NT2/D1 (cell line): ENCODE results near the gene ZMIZ2.

ENCODE experiments used
- DNase-seq: peaks from one replicate; pipeline ENCODE4 v3.0.0-alpha.2; 2011; ENCODE audit warnings: low read depth, low spot score
- H3K27me3 ChIP-seq: 2 replicates; pipeline ENCODE4 v1.6.0; 2011; ENCODE audit warnings: mild to moderate bottlenecking; ENCODE audit not compliant: insufficient read length, insufficient read depth
- H3K36me3 ChIP-seq: 2 replicates; pipeline ENCODE4 v1.6.1; 2011; ENCODE audit warnings: mild to moderate bottlenecking, low read length, mixed read lengths; ENCODE audit not compliant: insufficient read depth, insufficient read length
- H3K4me1 ChIP-seq: 2 replicates; pipeline ENCODE4 v1.5.1; 2011; ENCODE audit not compliant: insufficient read depth, insufficient read length
- H3K4me3 ChIP-seq: 2 replicates; pipeline ENCODE4 v1.5.1; 2011; ENCODE audit warnings: low read depth; ENCODE audit not compliant: insufficient read length
- H3K9ac ChIP-seq: 2 replicates; pipeline ENCODE4 v1.6.0; 2011; ENCODE audit warnings: low read depth; ENCODE audit not compliant: insufficient read length
- H3K9me3 ChIP-seq: 2 replicates; pipeline ENCODE4 v1.5.1; 2011; ENCODE audit warnings: mild to moderate bottlenecking, low read length; ENCODE audit not compliant: insufficient read depth
- SUZ12 ChIP-seq: IDR thresholded peaks from 2 replicates; pipeline ENCODE4 v1.6.1; 2011; ENCODE audit not compliant: insufficient read length, insufficient read depth; ENCODE audit errors: extremely low read depth
- YY1 ChIP-seq: IDR thresholded peaks from 2 replicates; pipeline ENCODE4 v1.6.1; 2011; ENCODE audit not compliant: insufficient read length, insufficient read depth
- ZNF274 ChIP-seq: IDR thresholded peaks from 2 replicates; pipeline ENCODE4 v1.6.1; 2011; ENCODE audit warnings: mild to moderate bottlenecking, low read depth, low read length

ZMIZ2 gene

GRCh38 chr7:44761207-44762161 is 12.8 kb downstream of the ZMIZ2 start:
- H3K27me3 ChIP-seq = no peaks in the 10 kb centered on the region
- no peak overlapping the region for H3K4me3 ChIP-seq
- H3K36me3 ChIP-seq = peaks cover 92% of the 10 kb centered on the region
- peaks cover 10% of the 10 kb centered on the region for H3K4me1 ChIP-seq
- H3K9me3 ChIP-seq = no peaks in the 10 kb centered on the region
- no peak for DNase-seq
- no peak for TF ChIP-seq ZNF274
- TF ChIP-seq YY1 = no peak
- H3K9ac ChIP-seq = no peak overlapping the region

DNA sequence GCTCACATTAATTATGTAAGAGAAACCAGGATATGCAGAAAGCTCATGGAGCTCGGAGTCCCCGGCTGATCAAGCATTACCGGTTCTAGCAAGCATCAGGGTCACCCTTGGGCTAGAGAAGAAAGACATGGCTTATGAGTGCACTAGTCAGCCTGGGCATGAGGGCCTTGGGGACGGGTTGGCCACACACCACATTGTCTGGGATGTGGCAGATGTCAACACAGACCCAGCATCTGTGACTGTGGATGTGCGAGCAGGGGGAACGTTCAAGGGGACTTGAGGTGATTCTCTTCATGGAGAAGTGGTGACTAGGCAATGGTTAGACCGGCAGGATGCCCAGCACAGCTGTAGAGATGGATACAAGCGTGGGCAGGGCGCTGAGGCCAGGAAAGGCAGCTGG is 13.7 kb downstream of the ZMIZ2 start:
- no peaks in the 10 kb centered on the region for H3K9me3 ChIP-seq
- no peak overlapping the region for H3K4me3 ChIP-seq

GRCh38 chr7:44762726-44763522 is 14.3 kb downstream of the ZMIZ2 start:
- Histone ChIP-seq H3K4me1 (peaks cover 11% of the 10 kb centered on the region), H3K4me3 (no peak overlapping the region), H3K9ac (no peak overlapping the region), H3K9me3 (no peaks in the 10 kb centered on the region), H3K36me3 (peaks cover 94% of the 10 kb centered on the region), H3K27me3 (no peaks in the 10 kb centered on the region)
- TF ChIP-seq ZNF274 (no peak), YY1 (no peak), SUZ12 (no peak)
- no peak for DNase-seq

More for the DNA sequence above, 13.7 kb downstream of the ZMIZ2 start:
- no peaks in the 10 kb centered on the region for H3K27me3 ChIP-seq
- TF ChIP-seq ZNF274 (no peak), YY1 (no peak), SUZ12 (no peak)
- no peak overlapping the region for H3K9ac ChIP-seq
- peaks cover 9% of the 10 kb centered on the region for H3K4me1 ChIP-seq
- no peak for DNase-seq
- H3K36me3 ChIP-seq = peaks cover 92% of the 10 kb centered on the region

DNA sequence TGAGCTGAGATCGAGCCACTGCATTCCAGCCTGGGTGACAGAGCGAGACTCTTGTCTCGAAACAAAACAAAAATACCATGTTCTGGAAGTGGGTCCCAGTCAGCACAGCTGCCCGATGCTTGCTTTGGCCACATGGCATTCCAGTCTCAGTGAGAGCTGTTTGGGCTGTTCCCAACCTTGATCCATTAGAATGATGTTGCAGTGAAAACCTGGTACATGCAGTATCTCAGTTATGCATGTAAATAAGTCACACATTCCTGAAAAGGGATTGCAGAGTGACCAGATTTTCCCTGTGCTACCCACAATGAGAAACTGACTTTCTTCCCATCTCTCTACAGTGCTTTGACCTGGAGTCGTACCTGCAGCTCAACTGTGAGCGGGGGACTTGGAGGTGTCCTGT is 15.4 kb downstream of the ZMIZ2 start:
- H3K27me3 ChIP-seq = no peaks in the 10 kb centered on the region
- TF ChIP-seq SUZ12 = no peak
- no peak for TF ChIP-seq YY1
- no peak for TF ChIP-seq ZNF274
- H3K36me3 ChIP-seq = peaks cover 93% of the 10 kb centered on the region
- H3K4me3 ChIP-seq = no peak overlapping the region
- H3K4me1 ChIP-seq = peaks cover 14% of the 10 kb centered on the region
- DNase-seq = no peak
- H3K9me3 ChIP-seq = no peaks in the 10 kb centered on the region
- no peak overlapping the region for H3K9ac ChIP-seq

DNA sequence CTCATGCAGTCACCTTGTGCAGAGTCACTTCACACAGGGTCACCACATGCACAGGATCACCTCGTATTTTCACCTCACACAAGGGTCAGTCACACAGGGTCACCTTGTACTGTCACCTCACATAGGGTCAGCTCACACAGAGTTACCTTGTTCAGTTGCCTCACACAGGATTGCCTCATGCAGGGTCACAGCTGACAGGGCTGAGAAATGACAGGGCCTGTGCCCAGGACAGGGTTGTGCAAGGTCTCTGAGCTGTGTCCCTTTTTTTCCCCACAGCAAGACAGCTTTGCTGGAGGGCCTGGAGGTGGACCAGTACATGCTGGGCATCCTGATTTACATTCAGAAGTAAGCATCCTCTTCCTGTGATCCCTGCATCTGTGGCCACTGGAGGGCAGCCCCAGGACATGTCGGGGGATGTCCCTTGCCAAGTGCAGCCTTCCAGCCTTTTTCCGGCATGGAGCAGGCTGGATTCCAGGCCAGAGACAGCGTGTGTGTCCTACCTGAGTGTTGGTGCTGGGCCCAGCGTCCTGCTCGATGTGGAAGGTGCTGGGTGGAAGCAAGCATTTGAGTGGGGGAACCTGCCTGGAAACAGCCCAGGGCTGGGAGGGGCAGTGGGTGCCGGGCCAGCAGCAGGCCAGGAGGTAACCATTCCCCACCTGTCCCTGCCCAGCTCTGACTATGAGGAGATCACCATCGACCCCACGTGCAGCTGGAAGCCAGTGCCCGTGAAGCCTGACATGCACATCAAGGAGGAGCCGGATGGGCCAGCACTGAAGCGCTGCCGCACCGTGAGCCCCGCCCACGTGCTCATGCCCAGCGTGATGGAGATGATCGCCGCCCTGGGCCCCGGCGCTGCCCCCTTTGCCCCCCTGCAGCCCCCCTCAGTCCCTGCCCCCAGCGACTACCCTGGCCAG is 16.3 kb downstream of the ZMIZ2 start:
- H3K36me3 ChIP-seq = peaks cover 93% of the 10 kb centered on the region
- no peak for DNase-seq
- TF ChIP-seq ZNF274 = no peak
- TF ChIP-seq SUZ12 = no peak
- no peak for TF ChIP-seq YY1

DNA sequence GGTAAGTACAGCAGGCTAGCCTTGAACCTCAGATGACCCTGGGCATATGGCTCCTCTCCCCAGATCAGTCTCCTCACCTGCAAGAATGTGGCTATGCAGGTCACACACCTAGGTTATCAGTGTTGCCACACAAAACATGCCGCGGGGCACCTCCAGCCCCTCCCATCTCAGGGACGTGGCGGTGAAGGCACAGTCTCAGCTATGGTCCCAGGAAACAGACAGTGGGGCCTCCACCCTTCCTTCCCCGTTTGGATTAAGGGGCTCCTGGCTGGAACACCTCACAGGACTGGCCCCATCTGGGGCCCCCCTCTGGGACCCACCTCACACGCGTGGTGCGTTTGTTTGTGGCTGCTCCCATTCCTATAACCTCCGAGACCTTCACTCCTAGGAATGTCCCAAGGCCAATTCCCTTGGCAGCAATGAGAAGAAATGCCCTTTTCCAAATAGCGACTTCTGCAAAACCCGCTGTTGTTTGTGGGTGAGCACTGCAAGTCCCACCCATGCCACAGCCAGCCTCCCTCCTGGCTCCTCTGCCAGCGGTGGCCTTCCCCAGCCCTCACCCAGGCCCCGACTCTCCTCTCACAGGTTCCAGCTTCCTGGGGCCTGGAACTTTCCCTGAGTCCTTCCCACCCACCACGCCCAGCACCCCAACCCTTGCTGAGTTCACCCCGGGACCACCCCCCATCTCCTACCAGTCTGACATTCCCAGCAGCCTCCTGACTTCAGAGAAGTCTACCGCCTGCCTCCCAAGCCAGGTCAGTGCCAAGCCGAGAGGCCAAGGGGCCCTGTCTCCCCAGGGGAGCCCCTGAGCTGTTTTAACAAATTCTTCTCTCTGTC is 17.1 kb downstream of the ZMIZ2 start:
- DNase-seq = no peak
- no peak overlapping the region for H3K9ac ChIP-seq
- no peak overlapping the region for H3K4me3 ChIP-seq
- TF ChIP-seq ZNF274 (no peak), YY1 (no peak), SUZ12 (no peak)
- H3K9me3 ChIP-seq = no peaks in the 10 kb centered on the region
- no peaks in the 10 kb centered on the region for H3K27me3 ChIP-seq
- H3K36me3 ChIP-seq = peaks cover 88% of the 10 kb centered on the region
- peaks cover 19% of the 10 kb centered on the region for H3K4me1 ChIP-seq

More for the DNA sequence above, 16.3 kb downstream of the ZMIZ2 start:
- no peaks in the 10 kb centered on the region for H3K9me3 ChIP-seq
- H3K9ac ChIP-seq = no peak overlapping the region
- H3K4me3 ChIP-seq = no peak overlapping the region
- peaks cover 19% of the 10 kb centered on the region for H3K4me1 ChIP-seq
- no peaks in the 10 kb centered on the region for H3K27me3 ChIP-seq
